Anterior cingulate cortex (tissue), 58 donors: ENCODE measurements around the gene ABAT.
A peak's percentile ranks its signal among the peaks of the same experiment; 100 is the strongest.

Experiments used
- DNase-seq, 58 donors: peaks; one replicate each; lab custom pipeline; 2025; lab: John Stamatoyannopoulos, UW

Gene ABAT

GRCh38 chr16:8647721-8648318 lies 26.6 kb upstream of the ABAT start:
- DNase-seq = no peak

GRCh38 chr16:8648877-8649276 lies 25.5 kb upstream of the ABAT start:
- DNase-seq = no peak

GRCh38 chr16:8649829-8650554 lies 24.4 kb upstream of the ABAT start:
- no peak for DNase-seq

- DNase-seq = peak in 2 of 58 donors; percentile 7 to 11
Observed at GRCh38 chr16:8651958-8652357, 22.5 kb upstream of the ABAT start.

GRCh38 chr16:8655184-8655717 lies 19.2 kb upstream of the ABAT start:
- DNase-seq = no peak

- DNase-seq = no peak
Observed at GRCh38 chr16:8656376-8656775, 18.0 kb upstream of the ABAT start.

- peak in 52 of 58 donors; percentile 3 to 71 (median 32) for DNase-seq
Observed at GRCh38 chr16:8660841-8661301, 13.5 kb upstream of the ABAT start.

- no peak for DNase-seq
Observed at GRCh38 chr16:8661703-8662102, 12.7 kb upstream of the ABAT start.

- DNase-seq = no peak
Observed at GRCh38 chr16:8663192-8664089, 11.0 kb upstream of the ABAT start.

GRCh38 chr16:8665529-8665928 lies 8.9 kb upstream of the ABAT start:
- no peak for DNase-seq

GRCh38 chr16:8667492-8667891 lies 6.9 kb upstream of the ABAT start:
- no peak for DNase-seq

- DNase-seq = no peak
Observed at GRCh38 chr16:8668113-8668512, 6.3 kb upstream of the ABAT start.

- DNase-seq = no peak
Observed at GRCh38 chr16:8669481-8669880, 4.9 kb upstream of the ABAT start.

- no peak for DNase-seq
Observed at GRCh38 chr16:8670014-8670560, 4.3 kb upstream of the ABAT start.

GRCh38 chr16:8673611-8674412 lies 605 bp upstream of the ABAT start:
- DNase-seq = peak in 9 of 58 donors; percentile 33 to 68 (median 58)

GRCh38 chr16:8675183-8676159 lies 1.1 kb downstream of the ABAT start:
- DNase-seq = peak in 4 of 58 donors; percentile 1 to 33 (median 10)

- no peak for DNase-seq
Observed at GRCh38 chr16:8676160-8676547, 1.7 kb downstream of the ABAT start.

- no peak for DNase-seq
Observed at GRCh38 chr16:8676737-8677375, 2.4 kb downstream of the ABAT start.
